ENCODE data around the gene LARGE1.

The LARGE1 gene

GRCh38 chr22:33337524-33337923 lies 582.8 kb downstream of the LARGE1 start:
- no peak for DNase-seq

GRCh38 chr22:33335611-33336279 lies 584.5 kb downstream of the LARGE1 start:
- DNase-seq, result no peak

GRCh38 chr22:33332538-33332937 lies 587.7 kb downstream of the LARGE1 start:
- DNase-seq, result no peak

- no peak for DNase-seq
Observed at GRCh38 chr22:33331017-33331416, 589.3 kb downstream of the LARGE1 start.

GRCh38 chr22:33330534-33330933 lies 589.7 kb downstream of the LARGE1 start:
- DNase-seq, result no peak

GRCh38 chr22:33329398-33329797 lies 590.9 kb downstream of the LARGE1 start:
- no peak for DNase-seq

- no peak for DNase-seq
Observed at GRCh38 chr22:33328789-33329296, 591.4 kb downstream of the LARGE1 start.

- no peak for DNase-seq
Observed at GRCh38 chr22:33327348-33327860, 592.9 kb downstream of the LARGE1 start.

- peak; percentile 15 for DNase-seq
Observed at GRCh38 chr22:33326540-33327295, 593.6 kb downstream of the LARGE1 start.

- DNase-seq, result no peak
Observed at GRCh38 chr22:33325232-33326004, 594.9 kb downstream of the LARGE1 start.

GRCh38 chr22:33324228-33324627 lies 596.0 kb downstream of the LARGE1 start:
- peak; percentile 20 for DNase-seq

GRCh38 chr22:33321466-33321865 lies 598.8 kb downstream of the LARGE1 start:
- DNase-seq, result no peak

- DNase-seq, result no peak
Observed at GRCh38 chr22:33315954-33316353, 604.3 kb downstream of the LARGE1 start.

GRCh38 chr22:33315117-33315516 lies 605.2 kb downstream of the LARGE1 start:
- no peak for DNase-seq

GRCh38 chr22:33314316-33314715 lies 606.0 kb downstream of the LARGE1 start:
- no peak for DNase-seq

GRCh38 chr22:33303099-33303498 lies 617.2 kb downstream of the LARGE1 start:
- no peak for DNase-seq

GRCh38 chr22:33302549-33302948 lies 617.7 kb downstream of the LARGE1 start:
- no peak for DNase-seq

- peak; percentile 92 for DNase-seq
Observed at GRCh38 chr22:33302049-33302545, 618.2 kb downstream of the LARGE1 start.

- DNase-seq, result no peak
Observed at GRCh38 chr22:33300165-33300564, 620.1 kb downstream of the LARGE1 start.

GRCh38 chr22:33299245-33299956 lies 620.9 kb downstream of the LARGE1 start:
- DNase-seq, result peak; percentile 43

- no peak for DNase-seq
Observed at GRCh38 chr22:33296941-33297340, 623.3 kb downstream of the LARGE1 start.

GRCh38 chr22:33288078-33288477 lies 632.2 kb downstream of the LARGE1 start:
- no peak for DNase-seq

Data from eye (tissue), 1 donor.